GM19351 (cell line): ENCODE measurements around the gene IL21R.

Experiments
- ATAC-seq: cut with Tn5 transposase; IDR thresholded peaks from one replicate; pipeline ENCODE4 v1.9.1; 2021; ENCODE audit warnings: mild to moderate bottlenecking, moderate library complexity; ENCODE audit not compliant: unreplicated experiment

IL21R gene

DNA sequence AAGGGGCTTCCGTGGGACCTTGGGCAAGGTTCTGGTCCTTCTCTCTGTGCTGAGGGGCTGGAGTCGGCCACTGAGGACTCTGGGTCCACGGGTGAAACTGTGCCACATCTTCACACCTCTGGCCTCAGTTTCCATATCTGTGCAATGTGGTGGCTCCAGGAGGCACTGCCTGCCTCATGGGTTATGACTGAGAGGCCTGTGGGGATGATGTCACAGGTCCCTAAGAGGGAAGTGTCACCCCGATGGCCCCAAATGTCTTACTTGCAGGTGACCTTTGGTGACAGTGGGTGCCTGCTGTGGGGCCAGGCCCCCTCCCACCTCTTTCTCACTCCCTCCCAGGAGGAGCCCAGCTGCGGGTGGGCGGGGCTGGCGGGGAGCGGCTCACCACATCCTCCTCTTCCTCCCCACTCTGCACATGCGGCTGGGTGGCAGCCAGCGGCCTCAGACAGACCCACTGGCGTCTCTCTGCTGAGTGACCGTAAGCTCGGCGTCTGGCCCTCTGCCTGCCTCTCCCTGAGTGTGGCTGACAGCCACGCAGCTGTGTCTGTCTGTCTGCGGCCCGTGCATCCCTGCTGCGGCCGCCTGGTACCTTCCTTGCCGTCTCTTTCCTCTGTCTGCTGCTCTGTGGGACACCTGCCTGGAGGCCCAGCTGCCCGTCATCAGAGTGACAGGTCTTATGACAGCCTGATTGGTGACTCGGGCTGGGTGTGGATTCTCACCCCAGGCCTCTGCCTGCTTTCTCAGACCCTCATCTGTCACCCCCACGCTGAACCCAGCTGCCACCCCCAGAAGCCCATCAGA, at the start of gene IL21R:
Gene IL21R, plus strand, starts transcription at position 407 of the 801 bp plus-strand sequence. CDS start 27,898 bp downstream, outside the sequence.
- peak; percentile 60 for ATAC-seq

DNA sequence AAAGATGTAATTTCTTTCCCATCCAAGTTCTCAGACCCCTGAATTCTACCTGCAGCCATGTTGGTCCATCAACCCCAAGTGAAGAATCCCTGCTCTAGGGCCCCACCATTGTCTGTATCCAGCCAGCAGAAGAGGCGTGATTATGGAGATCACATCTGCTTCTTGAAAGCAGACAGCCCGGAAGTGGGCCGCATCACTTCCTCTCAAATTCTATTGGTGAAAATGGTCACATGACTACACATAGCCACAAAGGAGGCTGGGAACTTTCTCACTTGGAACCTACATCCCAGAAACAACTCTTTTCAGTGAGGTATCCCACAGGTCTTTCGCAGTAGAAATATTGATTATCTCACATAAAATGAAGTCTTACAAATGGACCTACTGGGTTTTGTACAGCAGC, 48.1 kb upstream of the IL21R start:
- no peak for ATAC-seq

GRCh38 chr16:27355610-27356009, 46.4 kb upstream of the IL21R start:
- no peak for ATAC-seq

- no peak for ATAC-seq
Measured at GRCh38 chr16:27356794-27357193, 45.2 kb upstream of the IL21R start.

GRCh38 chr16:27359051-27359450, 42.9 kb upstream of the IL21R start:
- ATAC-seq: no peak

DNA sequence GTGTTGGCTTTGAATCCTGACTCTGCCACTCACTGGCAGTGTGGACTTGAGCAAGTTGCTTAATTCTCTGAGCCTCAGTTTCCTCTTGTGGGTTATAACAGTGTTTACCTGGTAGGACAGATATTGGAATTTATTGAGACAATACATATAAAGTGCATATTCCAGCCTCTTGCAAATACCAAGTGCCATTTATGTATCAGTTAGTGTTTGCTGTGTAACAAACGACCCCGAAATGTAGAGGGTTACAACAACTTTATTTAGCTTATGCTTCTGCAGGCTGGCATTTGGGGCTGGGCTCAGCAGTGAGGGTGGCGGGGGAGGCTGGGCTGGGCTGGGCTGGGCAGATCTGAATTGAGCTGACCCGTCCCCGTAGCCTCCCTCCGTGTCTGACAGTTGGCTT, 42.4 kb upstream of the IL21R start:
- no peak for ATAC-seq

- no peak for ATAC-seq
Measured at GRCh38 chr16:27361987-27362386, 40.0 kb upstream of the IL21R start.

DNA sequence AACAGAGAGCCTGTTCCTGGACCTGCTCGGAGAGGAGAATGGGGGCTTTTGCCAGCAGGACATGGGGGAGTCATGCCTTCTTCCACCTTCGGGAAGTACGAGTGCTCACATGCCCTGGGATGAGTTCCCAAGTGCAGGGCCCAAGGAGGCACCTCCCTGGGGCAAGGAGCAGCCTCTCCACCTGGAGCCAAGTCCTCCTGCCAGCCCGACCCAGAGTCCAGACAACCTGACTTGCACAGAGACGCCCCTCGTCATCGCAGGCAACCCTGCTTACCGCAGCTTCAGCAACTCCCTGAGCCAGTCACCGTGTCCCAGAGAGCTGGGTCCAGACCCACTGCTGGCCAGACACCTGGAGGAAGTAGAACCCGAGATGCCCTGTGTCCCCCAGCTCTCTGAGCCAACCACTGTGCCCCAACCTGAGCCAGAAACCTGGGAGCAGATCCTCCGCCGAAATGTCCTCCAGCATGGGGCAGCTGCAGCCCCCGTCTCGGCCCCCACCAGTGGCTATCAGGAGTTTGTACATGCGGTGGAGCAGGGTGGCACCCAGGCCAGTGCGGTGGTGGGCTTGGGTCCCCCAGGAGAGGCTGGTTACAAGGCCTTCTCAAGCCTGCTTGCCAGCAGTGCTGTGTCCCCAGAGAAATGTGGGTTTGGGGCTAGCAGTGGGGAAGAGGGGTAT, 39.3 kb upstream of the IL21R start:
- no peak for ATAC-seq

DNA sequence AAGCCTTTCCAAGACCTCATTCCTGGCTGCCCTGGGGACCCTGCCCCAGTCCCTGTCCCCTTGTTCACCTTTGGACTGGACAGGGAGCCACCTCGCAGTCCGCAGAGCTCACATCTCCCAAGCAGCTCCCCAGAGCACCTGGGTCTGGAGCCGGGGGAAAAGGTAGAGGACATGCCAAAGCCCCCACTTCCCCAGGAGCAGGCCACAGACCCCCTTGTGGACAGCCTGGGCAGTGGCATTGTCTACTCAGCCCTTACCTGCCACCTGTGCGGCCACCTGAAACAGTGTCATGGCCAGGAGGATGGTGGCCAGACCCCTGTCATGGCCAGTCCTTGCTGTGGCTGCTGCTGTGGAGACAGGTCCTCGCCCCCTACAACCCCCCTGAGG, 38.7 kb upstream of the IL21R start:
- no peak for ATAC-seq

DNA sequence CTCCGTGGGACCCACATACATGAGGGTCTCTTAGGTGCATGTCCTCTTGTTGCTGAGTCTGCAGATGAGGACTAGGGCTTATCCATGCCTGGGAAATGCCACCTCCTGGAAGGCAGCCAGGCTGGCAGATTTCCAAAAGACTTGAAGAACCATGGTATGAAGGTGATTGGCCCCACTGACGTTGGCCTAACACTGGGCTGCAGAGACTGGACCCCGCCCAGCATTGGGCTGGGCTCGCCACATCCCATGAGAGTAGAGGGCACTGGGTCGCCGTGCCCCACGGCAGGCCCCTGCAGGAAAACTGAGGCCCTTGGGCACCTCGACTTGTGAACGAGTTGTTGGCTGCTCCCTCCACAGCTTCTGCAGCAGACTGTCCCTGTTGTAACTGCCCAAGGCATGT, 38.2 kb upstream of the IL21R start:
- no peak for ATAC-seq

- no peak for ATAC-seq
Measured at GRCh38 chr16:27364493-27365141, 37.4 kb upstream of the IL21R start.

DNA sequence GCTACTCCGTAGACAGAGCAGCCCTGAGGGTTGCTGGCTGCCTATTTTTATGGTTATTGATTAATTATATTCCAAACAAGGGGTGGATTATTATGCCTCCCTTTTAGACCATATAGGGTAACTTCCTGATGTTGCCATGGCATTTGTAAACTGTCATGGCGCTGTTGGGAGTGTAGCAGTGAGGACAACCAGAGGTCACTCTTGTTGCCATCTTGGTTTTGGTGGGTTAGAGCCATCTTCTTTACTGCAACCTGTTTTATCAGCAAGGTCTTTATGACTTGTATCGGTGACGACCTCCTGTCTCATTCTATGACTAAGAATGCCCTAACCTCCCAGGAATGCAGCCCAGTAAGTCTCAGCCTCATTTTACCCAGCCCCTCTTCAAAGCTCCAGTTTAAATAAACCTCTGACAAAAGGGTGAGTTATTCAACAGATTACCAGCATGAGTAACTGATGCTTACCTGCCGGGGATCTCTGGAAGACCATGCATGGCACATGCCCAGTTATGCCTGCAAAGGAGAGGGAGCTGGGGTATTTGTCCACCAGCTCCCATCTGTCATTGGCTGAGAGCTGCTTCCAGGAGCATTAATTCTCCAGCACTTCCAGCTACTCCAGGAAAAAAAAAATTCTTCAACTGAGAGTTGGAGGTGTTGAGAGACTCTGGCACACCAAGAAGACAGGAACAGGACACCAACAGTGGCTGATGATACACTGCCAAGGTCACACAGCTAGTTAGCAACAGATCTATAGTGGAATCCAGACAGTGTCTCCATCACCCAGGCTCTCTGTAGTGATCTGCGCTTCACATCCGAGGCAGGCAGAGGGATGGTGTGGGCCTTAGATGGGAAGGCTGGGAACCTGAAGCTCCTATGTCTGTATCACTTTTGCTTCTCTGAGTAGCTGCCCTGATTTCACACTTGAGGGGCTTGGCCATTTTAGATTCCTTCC, 36.6 kb upstream of the IL21R start:
- no peak for ATAC-seq

GRCh38 chr16:27366687-27367460, 35.1 kb upstream of the IL21R start:
- ATAC-seq: no peak

GRCh38 chr16:27367461-27368357, 34.3 kb upstream of the IL21R start:
- ATAC-seq: peak; percentile 62

DNA sequence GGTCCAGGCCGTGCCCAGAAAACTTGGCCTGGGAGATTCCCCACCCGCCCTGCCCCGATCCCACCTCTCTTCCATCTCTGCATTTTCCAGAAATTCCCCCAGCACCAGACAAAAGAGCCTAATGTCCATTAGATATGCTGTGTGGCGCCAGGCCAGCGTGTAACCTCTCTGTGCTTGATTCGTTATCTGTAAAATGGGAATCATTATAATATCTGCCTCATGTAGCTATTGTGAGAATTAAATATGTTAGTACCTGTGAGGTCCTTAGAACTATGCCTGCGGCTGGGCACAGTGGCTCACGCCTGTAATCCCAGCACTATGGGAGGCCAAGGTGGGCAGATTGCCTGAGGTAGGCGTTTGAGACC, 33.6 kb upstream of the IL21R start:
- no peak for ATAC-seq

DNA sequence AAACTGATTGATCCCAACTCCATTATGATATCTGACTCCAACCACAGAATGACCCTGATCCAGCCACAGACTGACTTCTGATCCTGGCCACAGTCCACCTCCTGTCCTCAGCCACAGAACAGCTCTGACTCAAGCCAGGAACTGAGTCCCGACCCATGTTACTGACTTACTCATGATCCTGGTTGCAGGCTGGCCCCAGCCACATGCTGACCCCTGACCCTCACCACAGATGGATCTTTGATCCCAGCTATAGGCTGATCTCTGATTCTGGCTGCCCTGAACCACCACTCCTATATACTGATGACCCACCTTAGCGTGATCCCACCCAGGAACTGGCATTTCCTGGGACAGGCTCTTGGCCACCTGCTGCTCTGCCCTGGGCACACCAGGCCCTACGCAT, 32.2 kb upstream of the IL21R start:
- ATAC-seq: no peak

DNA sequence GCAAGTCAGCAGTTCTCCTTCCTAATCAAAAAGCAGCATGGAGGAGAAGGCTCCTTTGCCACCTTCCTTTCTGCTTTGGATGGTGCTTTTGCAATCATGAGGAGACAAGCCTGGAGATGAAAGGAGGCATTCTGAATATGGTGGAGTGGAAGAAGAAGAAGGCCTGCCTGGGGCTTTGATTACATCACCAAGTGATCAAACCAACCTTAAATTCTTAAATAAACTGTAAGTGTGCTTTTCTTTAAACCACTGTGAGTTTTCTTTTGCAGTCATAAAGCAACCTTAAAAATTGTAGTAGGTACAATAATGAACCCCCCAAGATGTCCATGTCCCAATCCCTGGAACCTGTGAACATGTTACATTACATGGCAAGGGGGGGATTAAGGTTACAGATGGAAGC, 31.7 kb upstream of the IL21R start:
- no peak for ATAC-seq

DNA sequence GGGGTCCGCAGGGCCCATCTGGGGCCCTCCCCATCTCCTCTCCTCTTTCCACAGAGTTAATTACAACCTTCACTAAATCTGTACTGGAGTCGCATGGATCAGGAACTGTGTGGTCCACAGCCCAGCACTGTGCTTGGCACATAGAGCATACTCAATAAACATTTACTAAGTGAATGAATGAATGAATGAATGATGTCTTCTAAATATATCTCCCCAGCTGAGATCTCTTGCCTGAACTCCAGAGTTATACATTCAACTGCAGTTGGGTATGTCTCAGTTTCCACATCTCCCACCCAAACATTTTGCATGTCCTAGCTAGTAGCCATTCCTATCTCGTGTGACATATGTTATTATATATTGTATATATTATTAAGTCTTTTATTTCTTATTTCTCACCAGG, 28.7 kb upstream of the IL21R start:
- ATAC-seq: no peak

DNA sequence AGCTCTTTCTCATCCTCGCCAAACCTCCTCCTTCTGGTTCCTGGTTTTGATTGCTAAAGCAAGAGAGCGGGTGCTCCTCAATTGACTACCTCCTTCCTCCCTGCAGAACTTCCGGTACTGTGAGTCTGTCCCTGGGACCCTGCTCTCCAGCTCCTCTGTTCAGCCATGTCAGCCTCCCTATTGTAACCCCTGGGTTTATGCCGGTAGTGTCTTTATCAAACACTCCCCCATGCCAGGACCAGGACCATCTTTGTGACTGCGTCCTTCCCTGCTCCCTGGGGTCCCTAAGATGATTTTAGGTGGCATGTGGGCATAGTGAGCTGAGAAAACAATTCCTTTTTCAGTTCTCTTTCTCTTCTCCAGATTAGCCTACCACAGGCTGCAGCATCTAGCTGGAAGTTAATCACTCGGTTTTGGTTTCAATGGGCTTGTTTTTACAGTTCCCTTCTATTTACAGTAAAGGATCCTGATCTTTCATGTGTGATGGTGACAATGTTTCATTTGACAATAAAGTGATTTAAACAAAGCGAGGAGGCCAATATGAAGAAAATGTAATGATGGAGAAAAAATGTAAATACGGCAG, 27.7 kb upstream of the IL21R start:
- ATAC-seq: peak; percentile 25
